ENCODE results near the gene VDR. TPM values are rescaled to one million over a fixed set of nuclear protein-coding genes. Genes with fewer than 3 reads are reported as not detected.

The VDR gene
- total and polyA plus RNA-seq, 2 donors (not counting 1 experiment from before 2014, with no cell fraction given), result 0.37 to 0.42 TPM

GRCh38 chr12:47881051-47881450 is 23.7 kb downstream of the VDR start:
- Histone ChIP-seq H2AFZ (ENCODE audit: insufficient read depth, low read depth, low read length, poor library complexity, severe bottlenecking) (no peak overlapping the region), H3K27ac (ENCODE audit: low read length in 2 of 2) (no peak overlapping the region), H3K4me1 (ENCODE audit: control insufficient read depth in 2 of 2, insufficient read depth in 2 of 2, low read length in 2 of 2) (peaks cover 12 to 28% of the 10 kb centered on the region in 2 donors), H3K36me3 (replicated peaks in 1 of 2; ENCODE audit: control extremely low read depth in 1 of 2, control insufficient read depth in 1 of 2, extremely low read depth in 1 of 2, insufficient read depth in 2 of 2, low read length in 1 of 2) (no peaks in the 10 kb centered on the region), H3K79me2 (ENCODE audit: control insufficient read depth, insufficient read depth, low read length) (no peaks in the 10 kb centered on the region), H4K20me1 (ENCODE audit: control insufficient read depth, insufficient read depth, low read length, poor library complexity, severe bottlenecking) (no peaks in the 10 kb centered on the region), H3K27me3 (replicated peaks in 1 of 4; ENCODE audit: control extremely low read depth in 1 of 4, control insufficient read depth in 3 of 4, insufficient read depth in 4 of 4, low read length in 3 of 4) (peaks cover 0 to 16% (median 1%) of the 10 kb centered on the region in 4 experiments), H3K4me2 (replicated peaks; ENCODE audit: low read depth, low read length, poor library complexity, severe bottlenecking) (no peak overlapping the region), H3K9me3 (ENCODE audit: control extremely low read depth in 1 of 3, control insufficient read depth in 2 of 3, insufficient read depth in 1 of 3, low read length in 2 of 3) (no peaks in the 10 kb centered on the region), H3K9ac (ENCODE audit: low read length) (no peak overlapping the region), H3K4me3 (ENCODE audit: control extremely low read depth in 1 of 5, extremely low read depth in 1 of 5, insufficient read depth in 1 of 5, low read depth in 2 of 5, low read length in 4 of 5) (no peak overlapping the region)
- no peak for DNase-seq
- no peak overlapping the region for H3K4me3 Mint-ChIP-seq
- no peak for ATAC-seq (ENCODE audit: low read depth)
- ChIA-PET CTCF (no interaction called here), POLR2A (no interaction called here)
- intact Hi-C loops (cut with micrococcal nuclease), result no loop called here
- no peak overlapping the region for H3K27ac Mint-ChIP-seq
- TF ChIP-seq CTCF (IDR thresholded peaks at IDR 0.05) (no peak), EZH2 (IDR thresholded peaks at IDR 0.05; ENCODE audit: borderline replicate concordance, insufficient read depth, low read depth, low read length, poor library complexity, severe bottlenecking) (no peak)
- H3K27me3 Mint-ChIP-seq, result peaks cover 11% of the 10 kb centered on the region
- peaks cover 17% of the 10 kb centered on the region for H3K4me1 Mint-ChIP-seq
- H3K9me3 Mint-ChIP-seq (ENCODE audit: insufficient read depth), result no peaks in the 10 kb centered on the region
- WGBS (ENCODE audit: insufficient coverage), result no CpG with 5 or more reads among the region's 2 CpGs

- ATAC-seq (ENCODE audit: low read depth), result no peak
- Histone ChIP-seq H3K27me3 (replicated peaks in 1 of 4; ENCODE audit: control extremely low read depth in 1 of 4, control insufficient read depth in 3 of 4, insufficient read depth in 4 of 4, low read length in 3 of 4) (peaks cover 0 to 16% (median 1%) of the 10 kb centered on the region in 4 experiments), H3K36me3 (replicated peaks in 1 of 2; ENCODE audit: control extremely low read depth in 1 of 2, control insufficient read depth in 1 of 2, extremely low read depth in 1 of 2, insufficient read depth in 2 of 2, low read length in 1 of 2) (no peaks in the 10 kb centered on the region), H3K4me1 (ENCODE audit: control insufficient read depth in 2 of 2, insufficient read depth in 2 of 2, low read length in 2 of 2) (peaks cover 12 to 21% of the 10 kb centered on the region in 2 donors), H3K9me3 (ENCODE audit: control extremely low read depth in 1 of 3, control insufficient read depth in 2 of 3, insufficient read depth in 1 of 3, low read length in 2 of 3) (no peaks in the 10 kb centered on the region), H3K4me2 (replicated peaks; ENCODE audit: low read depth, low read length, poor library complexity, severe bottlenecking) (no peak overlapping the region), H3K27ac (ENCODE audit: low read length in 2 of 2) (no peak overlapping the region), H3K9ac (ENCODE audit: low read length) (no peak overlapping the region), H4K20me1 (ENCODE audit: control insufficient read depth, insufficient read depth, low read length, poor library complexity, severe bottlenecking) (no peaks in the 10 kb centered on the region), H2AFZ (ENCODE audit: insufficient read depth, low read depth, low read length, poor library complexity, severe bottlenecking) (no peak overlapping the region), H3K79me2 (ENCODE audit: control insufficient read depth, insufficient read depth, low read length) (no peaks in the 10 kb centered on the region), H3K4me3 (ENCODE audit: control extremely low read depth in 1 of 5, extremely low read depth in 1 of 5, insufficient read depth in 1 of 5, low read depth in 2 of 5, low read length in 4 of 5) (no peak overlapping the region)
- no peak for TF ChIP-seq EZH2 (IDR thresholded peaks at IDR 0.05; ENCODE audit: borderline replicate concordance, insufficient read depth, low read depth, low read length, poor library complexity, severe bottlenecking)
- no peak for TF ChIP-seq CTCF (IDR thresholded peaks at IDR 0.05)
- no peak overlapping the region for H3K27ac Mint-ChIP-seq
- H3K4me1 Mint-ChIP-seq, result peaks cover 17% of the 10 kb centered on the region
- no peak for DNase-seq
- 100% methylated on average over 9 of the region's 10 CpGs for WGBS (ENCODE audit: insufficient coverage)
- CTCF ChIA-PET, result interaction anchor here (1.1 kb wide), 1 partner anchor 17 kb away, joined by 4 read pairs; no protein-coding TSS in a partner anchor
- no peak overlapping the region for H3K4me3 Mint-ChIP-seq
- peaks cover 11% of the 10 kb centered on the region for H3K27me3 Mint-ChIP-seq
- POLR2A ChIA-PET, result no interaction called here
- no peaks in the 10 kb centered on the region for H3K9me3 Mint-ChIP-seq (ENCODE audit: insufficient read depth)
- intact Hi-C loops (cut with micrococcal nuclease), result no loop called here
These were observed 25.8 kb downstream of the VDR start for GRCh38 chr12:47878918-47879481.
